ENCODE results near the gene DHRS9. TPM values are rescaled to one million over a fixed set of nuclear protein-coding genes. Genes with fewer than 3 reads are reported as not detected.

The DHRS9 gene
- total and polyA plus RNA-seq, 2 of the 4 experiments (the other 2 are of a cell fraction): not detected

GRCh38 chr2:169046440-169047151 is 22.8 kb upstream of the DHRS9 start:
- H3K9me3 ChIP-seq (ENCODE audit: control insufficient read depth, insufficient read depth, low read length): peaks cover 7% of the 10 kb centered on the region; the same call in 1 of the 2 replicates
- no peak overlapping the region for H3K4me2 ChIP-seq (ENCODE audit: low read depth, low read length)
- H3K27me3 ChIP-seq (ENCODE audit: control insufficient read depth, insufficient read depth, low read length): no peaks in the 10 kb centered on the region
- TF ChIP-seq MAFK (IDR thresholded peaks at IDR 0.05; ENCODE audit: low read depth, low read length) (no peak), ELK1 (IDR thresholded peaks at IDR 0.05; ENCODE audit: borderline replicate concordance, low read depth, low read length) (no peak), BHLHE40 (IDR thresholded peaks at IDR 0.05; ENCODE audit: low read depth, low read length) (no peak), RCOR1 (IDR thresholded peaks at IDR 0.05; ENCODE audit: insufficient replicate concordance, low read length) (no peak), USF2 (IDR thresholded peaks at IDR 0.05; ENCODE audit: low read depth, low read length) (no peak), NFE2L2 (IDR thresholded peaks at IDR 0.05; ENCODE audit: low read depth, low read length) (no peak), MAZ (IDR thresholded peaks at IDR 0.05; ENCODE audit: borderline replicate concordance, low read depth, low read length) (no peak), CHD1 (IDR thresholded peaks at IDR 0.05; ENCODE audit: low read depth, low read length) (no peak), SMC3 (IDR thresholded peaks at IDR 0.05; ENCODE audit: low read depth, low read length) (no peak), FOS (IDR thresholded peaks at IDR 0.05; ENCODE audit: low read depth, low read length) (no peak), RFX5 (IDR thresholded peaks at IDR 0.05; ENCODE audit: low read depth, low read length) (no peak), POLR2A (IDR thresholded peaks at IDR 0.05; ENCODE audit: low read depth, low read length) (no peak)
- ChIA-PET CTCF (no interaction called here), POLR2A (ENCODE audit: unreplicated experiment) (no interaction called here)
- intact Hi-C loops (cut with micrococcal nuclease): no loop called here
- H2BK20ac ChIP-seq (ENCODE audit: low read depth, low read length): no peak overlapping the region
- no peak overlapping the region for H3K18ac ChIP-seq (ENCODE audit: low read depth, low read length)
- H4K8ac ChIP-seq (ENCODE audit: low read depth in 2 of 2, low read length in 2 of 2): no peak overlapping the region
- H3K4me1 ChIP-seq (ENCODE audit: control insufficient read depth, insufficient read depth, low read length): no peaks in the 10 kb centered on the region
- no peak overlapping the region for H2BK15ac ChIP-seq (ENCODE audit: low read depth, low read length)
- H3K79me1 ChIP-seq (ENCODE audit: low read depth in 1 of 2, low read length in 2 of 2): no peaks in the 10 kb centered on the region
- BruUV-seq (replicated peaks): no TSS peak
- no peak overlapping the region for H3K23ac ChIP-seq (ENCODE audit: low read depth, low read length)
- no peak overlapping the region for H3K9ac ChIP-seq (ENCODE audit: low read depth, low read length)
- no peaks in the 10 kb centered on the region for H3K36me3 ChIP-seq (ENCODE audit: control insufficient read depth, insufficient read depth, low read length)
- no peak overlapping the region for H3K27ac ChIP-seq (ENCODE audit: insufficient read depth, low read length)
- no peaks in the 10 kb centered on the region for H3K9me1 ChIP-seq (ENCODE audit: insufficient read depth, low read length)
- DNase-seq (no peak), ATAC-seq (ENCODE audit: low read depth) (no peak)
- H2AK5ac ChIP-seq (ENCODE audit: low read depth, low read length): no peak overlapping the region
- H4K5ac ChIP-seq (ENCODE audit: low read depth, low read length): no peak overlapping the region
- no peak overlapping the region for H2BK120ac ChIP-seq (ENCODE audit: low read depth, low read length)
- in situ Hi-C loops (cut with MboI; ENCODE audit: low sequenced_read_pairs): no loop called here
- no peak overlapping the region for H3K56ac ChIP-seq (ENCODE audit: extremely low read depth, insufficient read depth, low read length)
- dilution Hi-C loops (cut with HindIII; ENCODE audit: low sequenced_read_pairs, unreplicated experiment): no loop called here
- H2AK9ac ChIP-seq (replicated peaks; ENCODE audit: low read depth, low read length, poor library complexity): no peak overlapping the region
- WGBS, 2 experiments (ENCODE audit: extremely low coverage in 2 of 2, insufficient read length in 1 of 2): 19% methylated on average over 3 of the region's 4 CpGs; no CpG with 5 or more reads in 1 of the 2 experiments
- H3K4me3 ChIP-seq (ENCODE audit: insufficient read depth, low read depth, low read length): no peak overlapping the region
- H4K91ac ChIP-seq (ENCODE audit: insufficient read depth, low read depth, low read length): no peak overlapping the region
- no peaks in the 10 kb centered on the region for H4K20me1 ChIP-seq (ENCODE audit: insufficient read depth, low read length)
- H2AFZ ChIP-seq (replicated peaks; ENCODE audit: low read length, poor library complexity): no peak overlapping the region
- H3K14ac ChIP-seq (replicated peaks; ENCODE audit: low read depth, low read length): no peak overlapping the region
- H2BK5ac ChIP-seq (ENCODE audit: low read depth, low read length, poor library complexity, severe bottlenecking): no peak overlapping the region
- H3K4ac ChIP-seq (ENCODE audit: low read depth, low read length): no peak overlapping the region
